ENCODE results near the gene CDH1. TPM values are rescaled to one million over a fixed set of nuclear protein-coding genes. Genes with fewer than 3 reads are reported as not detected.
A peak's percentile ranks its signal among the peaks of the same experiment; 100 is the strongest.

Gene CDH1
- total RNA-seq, 4 donors from 2014 or later = 190 to 551 (median 434) TPM

- WGBS, 2 donors (ENCODE audit: low coverage in 1 of 2) = 92 to 95% methylated on average over 4 to 23 of the region's 23 CpGs
- in situ Hi-C loops (cut with MboI; ENCODE audit: low pct_ligation_motif_present in 1 of 4, low pct_unique_long_range_greater_than_20kb in 1 of 4, low sequenced_read_pairs in 3 of 4) = no loop called here
- no peaks in the 10 kb centered on the region for H3K36me3 ChIP-seq
- no peak overlapping the region for H3K4me3 ChIP-seq
- no peak overlapping the region for H3K27ac ChIP-seq
- no peak for TF ChIP-seq EP300 (IDR thresholded peaks at IDR 0.05; ENCODE audit: low read depth)
- TF ChIP-seq, protein P1, sequence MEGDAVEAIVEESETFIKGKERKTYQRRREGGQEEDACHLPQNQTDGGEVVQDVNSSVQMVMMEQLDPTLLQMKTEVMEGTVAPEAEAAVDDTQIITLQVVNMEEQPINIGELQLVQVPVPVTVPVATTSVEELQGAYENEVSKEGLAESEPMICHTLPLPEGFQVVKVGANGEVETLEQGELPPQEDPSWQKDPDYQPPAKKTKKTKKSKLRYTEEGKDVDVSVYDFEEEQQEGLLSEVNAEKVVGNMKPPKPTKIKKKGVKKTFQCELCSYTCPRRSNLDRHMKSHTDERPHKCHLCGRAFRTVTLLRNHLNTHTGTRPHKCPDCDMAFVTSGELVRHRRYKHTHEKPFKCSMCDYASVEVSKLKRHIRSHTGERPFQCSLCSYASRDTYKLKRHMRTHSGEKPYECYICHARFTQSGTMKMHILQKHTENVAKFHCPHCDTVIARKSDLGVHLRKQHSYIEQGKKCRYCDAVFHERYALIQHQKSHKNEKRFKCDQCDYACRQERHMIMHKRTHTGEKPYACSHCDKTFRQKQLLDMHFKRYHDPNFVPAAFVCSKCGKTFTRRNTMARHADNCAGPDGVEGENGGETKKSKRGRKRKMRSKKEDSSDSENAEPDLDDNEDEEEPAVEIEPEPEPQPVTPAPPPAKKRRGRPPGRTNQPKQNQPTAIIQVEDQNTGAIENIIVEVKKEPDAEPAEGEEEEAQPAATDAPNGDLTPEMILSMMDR (IDR thresholded peaks at IDR 0.05) = no peak
- no peak for TF ChIP-seq POLR2AphosphoS5 (IDR thresholded peaks at IDR 0.05)
- H3K27me3 ChIP-seq = no peaks in the 10 kb centered on the region
- no peaks in the 10 kb centered on the region for H3K4me1 ChIP-seq
- intact Hi-C loops (cut with DNase I; ENCODE audit: low total_unique reads) = no loop called here
- DNase-seq = no peak
- no peaks in the 10 kb centered on the region for H3K9me3 ChIP-seq
Measured at GRCh38 chr16:68698091-68698490, 39.0 kb upstream of the CDH1 start.

GRCh38 chr16:68700120-68700519, 37.0 kb upstream of the CDH1 start:
- WGBS, 2 donors (ENCODE audit: low coverage in 1 of 2) = 54% methylated on average over 6 of the region's 6 CpGs
- no peaks in the 10 kb centered on the region for H3K36me3 ChIP-seq
- no peak overlapping the region for H3K27ac ChIP-seq
- H3K4me3 ChIP-seq = no peak overlapping the region
- no peak for DNase-seq
- no peaks in the 10 kb centered on the region for H3K9me3 ChIP-seq
- intact Hi-C loops (cut with DNase I; ENCODE audit: low total_unique reads) = no loop called here
- H3K4me1 ChIP-seq = no peaks in the 10 kb centered on the region
- TF ChIP-seq EP300 (IDR thresholded peaks at IDR 0.05; ENCODE audit: low read depth) (no peak), POLR2A (IDR thresholded peaks at IDR 0.05) (no peak)
- no peaks in the 10 kb centered on the region for H3K27me3 ChIP-seq
- in situ Hi-C loops (cut with MboI; ENCODE audit: low pct_ligation_motif_present in 1 of 4, low pct_unique_long_range_greater_than_20kb in 1 of 4, low sequenced_read_pairs in 3 of 4) = loop anchor here in 3 of 4 donors (10.0 kb wide), 2 partner anchors 95 to 105 kb away; no protein-coding TSS in a partner anchor

GRCh38 chr16:68700831-68701230, 36.3 kb upstream of the CDH1 start:
- Histone ChIP-seq H3K4me1 (no peaks in the 10 kb centered on the region), H3K9me3 (no peaks in the 10 kb centered on the region), H3K4me3 (no peak overlapping the region), H3K27ac (no peak overlapping the region), H3K36me3 (no peaks in the 10 kb centered on the region), H3K27me3 (no peaks in the 10 kb centered on the region)
- TF ChIP-seq EP300 (IDR thresholded peaks at IDR 0.05; ENCODE audit: low read depth) (no peak), POLR2A (IDR thresholded peaks at IDR 0.05) (no peak), POLR2AphosphoS5 (IDR thresholded peaks at IDR 0.05) (no peak)
- TF ChIP-seq, protein P1 (IDR thresholded peaks at IDR 0.05) = no peak
- no peak for DNase-seq
- in situ Hi-C loops (cut with MboI; ENCODE audit: low pct_ligation_motif_present in 1 of 4, low pct_unique_long_range_greater_than_20kb in 1 of 4, low sequenced_read_pairs in 3 of 4) = loop anchor here in 3 of 4 donors (10.0 kb wide), 2 partner anchors 94 to 104 kb away; no protein-coding TSS in a partner anchor
- WGBS, 2 donors (ENCODE audit: low coverage in 1 of 2) = 86 to 90% methylated on average over 2 to 5 of the region's 5 CpGs
- intact Hi-C loops (cut with DNase I; ENCODE audit: low total_unique reads) = no loop called here

GRCh38 chr16:68704232-68704867, 32.7 kb upstream of the CDH1 start:
- Histone ChIP-seq H3K36me3 (no peaks in the 10 kb centered on the region), H3K9me3 (no peaks in the 10 kb centered on the region), H3K27me3 (no peaks in the 10 kb centered on the region), H3K4me1 (peaks cover 0 to 14% (median 6%) of the 10 kb centered on the region in 4 donors), H3K4me3 (no peak overlapping the region), H3K27ac (no peak overlapping the region)
- in situ Hi-C loops (cut with MboI; ENCODE audit: low pct_ligation_motif_present in 1 of 4, low pct_unique_long_range_greater_than_20kb in 1 of 4, low sequenced_read_pairs in 3 of 4) = loop anchor here in 3 of 4 donors (10.0 kb wide), 2 partner anchors 90 to 100 kb away; no protein-coding TSS in a partner anchor
- DNase-seq = peak; percentile 92
- 36% methylated on average over 15 of the region's 15 CpGs; no CpG with 5 or more reads in 1 of the 2 donors for WGBS, 2 donors (ENCODE audit: low coverage in 1 of 2)
- TF ChIP-seq EP300 (IDR thresholded peaks at IDR 0.05; ENCODE audit: low read depth) (no peak), POLR2A (IDR thresholded peaks at IDR 0.05) (no peak), POLR2AphosphoS5 (IDR thresholded peaks at IDR 0.05) (peak in 2 of 3 donors; percentile 47 to 55)
- TF ChIP-seq, protein P1 (IDR thresholded peaks at IDR 0.05) = peak; percentile 69 to 96 (median 79)
- intact Hi-C loops (cut with DNase I; ENCODE audit: low total_unique reads) = no loop called here
